GM19468 (cell line): ENCODE measurements around the gene ANKS1B.
"Not testable (repeated sequence)": the region's sequence is repeated elsewhere in the genome, so short reads cannot be mapped to it uniquely, and the experiment has no call there.

Source experiments
- ATAC-seq: cut with Tn5 transposase; IDR thresholded peaks from one replicate; pipeline ENCODE4 v1.9.1; 2021; ENCODE audit warnings: mild to moderate bottlenecking, moderate library complexity, moderate number of reproducible peaks; ENCODE audit not compliant: unreplicated experiment; ENCODE audit errors: extremely low read depth

Gene ANKS1B

GRCh38 chr12:99002731-99003130 is 982.0 kb downstream of the ANKS1B start:
- no peak for ATAC-seq

GRCh38 chr12:99002156-99002555 is 982.6 kb downstream of the ANKS1B start:
- ATAC-seq, result no peak

- ATAC-seq, result no peak
Measured at GRCh38 chr12:98999559-98999958, 985.2 kb downstream of the ANKS1B start.

GRCh38 chr12:98998697-98999299 is 985.9 kb downstream of the ANKS1B start:
- ATAC-seq, result peak; percentile 80

GRCh38 chr12:98997899-98998298 is 986.8 kb downstream of the ANKS1B start:
- no peak for ATAC-seq

- no peak for ATAC-seq
Measured at GRCh38 chr12:98990648-98991047, 994.1 kb downstream of the ANKS1B start.

GRCh38 chr12:98985156-98985555 is 999.6 kb downstream of the ANKS1B start:
- no peak for ATAC-seq

GRCh38 chr12:98983647-98984046 is 1001.1 kb downstream of the ANKS1B start:
- ATAC-seq, result no peak

- no peak for ATAC-seq
Measured at GRCh38 chr12:98980508-98980907, 1004.2 kb downstream of the ANKS1B start.

GRCh38 chr12:98977186-98977585 is 1007.5 kb downstream of the ANKS1B start:
- ATAC-seq, result no peak

- ATAC-seq, result no peak
Measured at GRCh38 chr12:98974767-98975381, 1009.9 kb downstream of the ANKS1B start.

GRCh38 chr12:98973395-98973794 is 1011.3 kb downstream of the ANKS1B start:
- no peak for ATAC-seq

- ATAC-seq, result no peak
Measured at GRCh38 chr12:98970950-98971349, 1013.8 kb downstream of the ANKS1B start.

- ATAC-seq, result no peak
Measured at GRCh38 chr12:98970210-98970609, 1014.5 kb downstream of the ANKS1B start.

- no peak for ATAC-seq
Measured at GRCh38 chr12:98968896-98969295, 1015.8 kb downstream of the ANKS1B start.

- ATAC-seq, result not testable (repeated sequence)
Measured at GRCh38 chr12:98957135-98957534, 1027.6 kb downstream of the ANKS1B start.

GRCh38 chr12:98955284-98955683 is 1029.5 kb downstream of the ANKS1B start:
- ATAC-seq, result peak; percentile 40

- ATAC-seq, result no peak
Measured at GRCh38 chr12:98954506-98954905, 1030.2 kb downstream of the ANKS1B start.

GRCh38 chr12:98951406-98951805 is 1033.3 kb downstream of the ANKS1B start:
- no peak for ATAC-seq

GRCh38 chr12:98948343-98948949 is 1036.3 kb downstream of the ANKS1B start:
- no peak for ATAC-seq

GRCh38 chr12:98945864-98946263 is 1038.9 kb downstream of the ANKS1B start:
- no peak for ATAC-seq

- no peak for ATAC-seq
Measured at GRCh38 chr12:98939926-98940325, 1044.8 kb downstream of the ANKS1B start.
